Measurements from ENCODE around the gene WDFY1. TPM values are rescaled to one million over a fixed set of nuclear protein-coding genes. Genes with fewer than 3 reads are reported as not detected.

Gene WDFY1
- total and polyA plus RNA-seq, 9 of the 15 experiments (the other 6 are each of a cell fraction or from before 2014, with no cell fraction given) = 5.4 to 27.6 (median 17.5) TPM

GRCh38 chr2:223947711-223948205, 2.6 kb upstream of the WDFY1 start (continued):
- TF ChIP-seq EP400 (IDR thresholded peaks at IDR 0.05) = peak; percentile 19; the same call in 1 of the 2 replicates

- 33% methylated on average over 4 of the region's 4 CpGs for WGBS (ENCODE audit: insufficient coverage, low coverage, missing lambda C conversion rate)
- Histone ChIP-seq H2AFZ (ENCODE audit: low read depth, low read length) (peak overlapping the region; percentile 80), H3K27ac (ENCODE audit: extremely low read depth, low read depth, low read length) (no peak overlapping the region), H3K27me3 (ENCODE audit: control insufficient read depth in 2 of 2, insufficient read depth in 2 of 2, low read length in 2 of 2) (no peaks in the 10 kb centered on the region), H3K4me3 (no peak overlapping the region), H3K4me2 (ENCODE audit: insufficient read depth, low read length) (peak overlapping the region; percentile 73; the same call in 1 of the 2 replicates), H3K9me1 (ENCODE audit: control insufficient read depth, insufficient read depth, low read length) (no peaks in the 10 kb centered on the region), H4K20me1 (replicated peaks; ENCODE audit: control insufficient read depth, insufficient read depth, low read length) (no peaks in the 10 kb centered on the region), H3K9ac (ENCODE audit: insufficient read depth in 1 of 2, low read depth in 2 of 2, low read length in 2 of 2) (no peak overlapping the region), H3K9me3 (replicated peaks; ENCODE audit: control insufficient read depth, insufficient read depth, low read depth, low read length) (no peaks in the 10 kb centered on the region), H3K4me1 (replicated peaks in 1 of 2; ENCODE audit: control insufficient read depth in 2 of 2, insufficient read depth in 2 of 2, low read length in 2 of 2) (peaks cover 15 to 17% of the 10 kb centered on the region in 2 experiments; a peak in 4 of 5 replicates), H3K79me2 (ENCODE audit: control insufficient read depth, insufficient read depth, low read length) (peaks cover 24% of the 10 kb centered on the region), H3K36me3 (ENCODE audit: control insufficient read depth, insufficient read depth, low read length) (no peaks in the 10 kb centered on the region; the same call in 2 of the 3 replicates)
- FAIRE-seq (no peak), DNase-seq (ENCODE audit: extremely low read depth in 1 of 4, low spot score in 3 of 4) (no peak), ATAC-seq (no peak)
- TF ChIP-seq RBM25 (IDR thresholded peaks at IDR 0.05; ENCODE audit: low read depth, low read length, severe bottlenecking) = peak; percentile 21
- TF ChIP-seq, protein P1, sequence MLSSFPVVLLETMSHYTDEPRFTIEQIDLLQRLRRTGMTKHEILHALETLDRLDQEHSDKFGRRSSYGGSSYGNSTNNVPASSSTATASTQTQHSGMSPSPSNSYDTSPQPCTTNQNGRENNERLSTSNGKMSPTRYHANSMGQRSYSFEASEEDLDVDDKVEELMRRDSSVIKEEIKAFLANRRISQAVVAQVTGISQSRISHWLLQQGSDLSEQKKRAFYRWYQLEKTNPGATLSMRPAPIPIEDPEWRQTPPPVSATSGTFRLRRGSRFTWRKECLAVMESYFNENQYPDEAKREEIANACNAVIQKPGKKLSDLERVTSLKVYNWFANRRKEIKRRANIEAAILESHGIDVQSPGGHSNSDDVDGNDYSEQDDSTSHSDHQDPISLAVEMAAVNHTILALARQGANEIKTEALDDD (IDR thresholded peaks at IDR 0.05) = no peak
- TF ChIP-seq ZNF175 (CRISPR knock-in tag; IDR thresholded peaks at IDR 0.05; ENCODE audit: low read depth) = no peak
- TF ChIP-seq HNRNPH1 (optimal IDR thresholded peaks at IDR 0.05; ENCODE audit: low read depth, low read length) = no peak
- no peak for TF ChIP-seq RNF2 (IDR thresholded peaks at IDR 0.05)
- peak; percentile 6 to 21; a peak in 1 of 4 replicates for TF ChIP-seq KDM1A (IDR thresholded peaks at IDR 0.05)
- no peak for TF ChIP-seq NFE2L1 (tag; IDR thresholded peaks at IDR 0.05; ENCODE audit: borderline replicate concordance, low read depth)
- TF ChIP-seq DIDO1 (tag; IDR thresholded peaks at IDR 0.05; ENCODE audit: low read depth) = no peak
- no peak for TF ChIP-seq NFIX (CRISPR knock-in tag; IDR thresholded peaks at IDR 0.05; ENCODE audit: low read depth)
- TF ChIP-seq ZBTB1 (CRISPR knock-in tag; IDR thresholded peaks at IDR 0.05; ENCODE audit: borderline replicate concordance, low read depth) = no peak
- ChIA-PET POLR2A (interaction anchor here (0.5 to 1.1 kb wide), 3 partner anchors 9 to 305 kb away, joined by 3 read pairs; partner anchors contain the start of gene MRPL44), CTCF (ENCODE audit: low intra/inter-chr PET ratio) (no interaction called here)
- in situ Hi-C loops (cut with MboI) (no loop called here), intact Hi-C loops (cut with micrococcal nuclease) (loop anchor here (1.0 kb wide), 1 partner anchor 12 kb away; the partner anchor contains the start of gene MRPL44)
- no TSS peak for BruUV-seq (replicated peaks)
Measured at GRCh38 chr2:223945755-223946154, 620 bp upstream of the WDFY1 start.

Measured in K562 (cell line).